GM19099 (cell line): Measurements from ENCODE around the gene ZNF502.
A peak's percentile ranks its signal among the peaks of the same experiment; 100 is the strongest.

Experiments
- POLR2A ChIP-seq: IDR thresholded peaks from 3 replicates; pipeline ENCODE4 v1.6.1; 2011; ENCODE audit warnings: low read depth; ENCODE audit not compliant: insufficient read length; ENCODE audit errors: extremely low read depth

ZNF502 gene

GRCh38 chr3:44761101-44761423, 48.6 kb downstream of the ZNF502 start:
- no peak for TF ChIP-seq POLR2A

GRCh38 chr3:44761424-44762169, 49.1 kb downstream of the ZNF502 start, which contains the start of the genes KIAA1143 and KIF15:
TSS of gene KIAA1143 (minus strand) at chr3:44761619. CDS start at chr3:44761602, 17 bp downstream.
TSS of gene KIF15 (plus strand) at chr3:44761794. CDS start at chr3:44761866, 72 bp downstream.
- peak; percentile 81 for TF ChIP-seq POLR2A

- TF ChIP-seq POLR2A = no peak
Measured at GRCh38 chr3:44762170-44762677, 49.8 kb downstream of the ZNF502 start.

GRCh38 chr3:44762690-44763089, 50.2 kb downstream of the ZNF502 start:
- no peak for TF ChIP-seq POLR2A

GRCh38 chr3:44764248-44764647, 51.8 kb downstream of the ZNF502 start:
- no peak for TF ChIP-seq POLR2A

- TF ChIP-seq POLR2A = no peak
Measured at GRCh38 chr3:44771424-44772098, 59.1 kb downstream of the ZNF502 start.

GRCh38 chr3:44772099-44772442, 59.6 kb downstream of the ZNF502 start:
- TF ChIP-seq POLR2A = no peak
